ENCODE measurements around the gene ANKH. TPM values are rescaled to one million over a fixed set of nuclear protein-coding genes. Genes with fewer than 3 reads are reported as not detected.

The ANKH gene
- total RNA-seq, 1 donor from 2014 or later: 29.9 TPM

GRCh38 chr5:14745188-14745563 lies 126.4 kb downstream of the ANKH start:
- Mint-ChIP-seq H3K9me3 (ENCODE audit: low read depth) (no peaks in the 10 kb centered on the region), H3K36me3 (ENCODE audit: insufficient read depth) (peaks cover 10% of the 10 kb centered on the region), H3K4me1 (ENCODE audit: low read depth) (peaks cover 4% of the 10 kb centered on the region), H3K27ac (no peak overlapping the region), H3K4me3 (ENCODE audit: low read depth) (no peak overlapping the region), H3K27me3 (no peaks in the 10 kb centered on the region)
- TF ChIP-seq, protein P1, sequence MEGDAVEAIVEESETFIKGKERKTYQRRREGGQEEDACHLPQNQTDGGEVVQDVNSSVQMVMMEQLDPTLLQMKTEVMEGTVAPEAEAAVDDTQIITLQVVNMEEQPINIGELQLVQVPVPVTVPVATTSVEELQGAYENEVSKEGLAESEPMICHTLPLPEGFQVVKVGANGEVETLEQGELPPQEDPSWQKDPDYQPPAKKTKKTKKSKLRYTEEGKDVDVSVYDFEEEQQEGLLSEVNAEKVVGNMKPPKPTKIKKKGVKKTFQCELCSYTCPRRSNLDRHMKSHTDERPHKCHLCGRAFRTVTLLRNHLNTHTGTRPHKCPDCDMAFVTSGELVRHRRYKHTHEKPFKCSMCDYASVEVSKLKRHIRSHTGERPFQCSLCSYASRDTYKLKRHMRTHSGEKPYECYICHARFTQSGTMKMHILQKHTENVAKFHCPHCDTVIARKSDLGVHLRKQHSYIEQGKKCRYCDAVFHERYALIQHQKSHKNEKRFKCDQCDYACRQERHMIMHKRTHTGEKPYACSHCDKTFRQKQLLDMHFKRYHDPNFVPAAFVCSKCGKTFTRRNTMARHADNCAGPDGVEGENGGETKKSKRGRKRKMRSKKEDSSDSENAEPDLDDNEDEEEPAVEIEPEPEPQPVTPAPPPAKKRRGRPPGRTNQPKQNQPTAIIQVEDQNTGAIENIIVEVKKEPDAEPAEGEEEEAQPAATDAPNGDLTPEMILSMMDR (IDR thresholded peaks at IDR 0.05; ENCODE audit: unreplicated experiment): no peak
- DNase-seq (ENCODE audit: low spot score, unreplicated experiment): no peak

- Mint-ChIP-seq H3K4me1 (ENCODE audit: low read depth) (peaks cover 4% of the 10 kb centered on the region), H3K36me3 (ENCODE audit: insufficient read depth) (peaks cover 10% of the 10 kb centered on the region), H3K4me3 (ENCODE audit: low read depth) (no peak overlapping the region), H3K27ac (no peak overlapping the region), H3K27me3 (no peaks in the 10 kb centered on the region), H3K9me3 (ENCODE audit: low read depth) (no peaks in the 10 kb centered on the region)
- no peak for DNase-seq (ENCODE audit: low spot score, unreplicated experiment)
- TF ChIP-seq, protein P1 (IDR thresholded peaks at IDR 0.05; ENCODE audit: unreplicated experiment): no peak
Observed at GRCh38 chr5:14744296-14745187, 127.0 kb downstream of the ANKH start.

GRCh38 chr5:14743601-14744295 lies 127.8 kb downstream of the ANKH start:
- H3K4me3 Mint-ChIP-seq (ENCODE audit: low read depth): no peak overlapping the region
- TF ChIP-seq, protein P1 (IDR thresholded peaks at IDR 0.05; ENCODE audit: unreplicated experiment): no peak
- H3K36me3 Mint-ChIP-seq (ENCODE audit: insufficient read depth): peaks cover 12% of the 10 kb centered on the region
- H3K9me3 Mint-ChIP-seq (ENCODE audit: low read depth): no peaks in the 10 kb centered on the region
- H3K27me3 Mint-ChIP-seq: no peaks in the 10 kb centered on the region
- H3K27ac Mint-ChIP-seq: no peak overlapping the region
- H3K4me1 Mint-ChIP-seq (ENCODE audit: low read depth): peaks cover 4% of the 10 kb centered on the region
- no peak for DNase-seq (ENCODE audit: low spot score, unreplicated experiment)

DNA sequence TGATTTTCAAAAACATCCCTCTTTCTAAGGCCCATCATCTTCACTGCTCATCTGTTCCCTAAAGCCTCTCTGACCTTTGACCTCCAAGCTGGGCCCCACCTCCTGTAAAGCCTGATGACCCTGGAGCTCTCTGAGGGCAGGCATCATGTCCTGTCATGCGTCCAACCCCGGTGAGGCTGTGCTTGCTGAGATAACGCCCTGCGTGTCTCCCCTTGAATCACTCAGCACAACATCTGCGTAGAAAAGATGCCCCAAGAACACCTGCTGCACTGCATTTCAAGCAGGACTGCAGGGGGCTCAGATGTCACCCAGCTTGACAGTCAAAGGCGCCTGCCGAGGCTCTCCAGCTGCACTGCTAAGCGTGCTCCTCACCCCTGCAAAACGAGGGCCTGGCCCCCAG lies 129.1 kb downstream of the ANKH start:
- TF ChIP-seq, protein P1 (IDR thresholded peaks at IDR 0.05; ENCODE audit: unreplicated experiment): no peak
- no peak overlapping the region for H3K27ac Mint-ChIP-seq
- H3K36me3 Mint-ChIP-seq (ENCODE audit: insufficient read depth): peaks cover 12% of the 10 kb centered on the region
- H3K4me1 Mint-ChIP-seq (ENCODE audit: low read depth): peaks cover 4% of the 10 kb centered on the region
- H3K4me3 Mint-ChIP-seq (ENCODE audit: low read depth): no peak overlapping the region
- H3K9me3 Mint-ChIP-seq (ENCODE audit: low read depth): no peaks in the 10 kb centered on the region
- no peak for DNase-seq (ENCODE audit: low spot score, unreplicated experiment)
- no peaks in the 10 kb centered on the region for H3K27me3 Mint-ChIP-seq

DNA sequence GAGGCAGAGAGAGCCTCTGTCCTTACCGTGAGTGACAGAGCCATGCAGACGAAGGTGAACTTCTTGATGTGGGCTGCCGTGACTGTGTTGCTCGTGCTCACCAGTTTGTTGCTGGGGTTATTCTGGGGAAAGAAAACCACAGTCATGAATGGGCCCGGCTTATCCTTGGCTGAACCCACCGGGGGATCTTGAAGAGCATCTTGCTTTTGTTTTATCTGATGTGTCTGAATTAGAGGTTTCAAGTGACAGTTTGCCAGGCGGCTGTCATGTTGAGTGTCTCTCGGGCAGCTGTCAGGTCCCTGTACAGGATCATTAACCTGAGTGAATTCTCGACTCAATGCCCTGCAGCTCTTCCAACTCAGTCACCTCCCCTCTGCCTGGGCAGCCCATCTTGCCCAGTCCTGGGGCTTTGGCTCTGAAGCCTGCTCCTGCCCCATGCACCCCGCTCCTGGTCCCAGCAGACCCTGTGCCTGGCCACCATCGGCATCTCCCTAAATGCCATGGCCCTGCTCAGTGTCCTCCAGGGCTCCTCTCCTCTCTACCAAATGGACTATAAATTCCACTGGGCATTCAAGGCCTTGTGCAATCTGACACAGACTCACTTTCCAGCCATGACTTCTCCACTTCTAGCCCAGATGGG lies 129.7 kb downstream of the ANKH start:
- DNase-seq (ENCODE audit: low spot score, unreplicated experiment): no peak
- Mint-ChIP-seq H3K4me1 (ENCODE audit: low read depth) (peaks cover 4% of the 10 kb centered on the region), H3K27ac (no peak overlapping the region), H3K4me3 (ENCODE audit: low read depth) (no peak overlapping the region), H3K9me3 (ENCODE audit: low read depth) (no peaks in the 10 kb centered on the region), H3K36me3 (ENCODE audit: insufficient read depth) (peaks cover 12% of the 10 kb centered on the region), H3K27me3 (no peaks in the 10 kb centered on the region)
- TF ChIP-seq, protein P1 (IDR thresholded peaks at IDR 0.05; ENCODE audit: unreplicated experiment): no peak

All from progenitor cell of endocrine pancreas (in vitro differentiated cells).